Panc1 (cell line): Measurements from ENCODE around the gene LDB2. TPM values are rescaled to one million over a fixed set of nuclear protein-coding genes. Genes with fewer than 3 reads are reported as not detected.

Source experiments
- ATAC-seq: fragments of 200-7000 bp; cut with Tn5 transposase; 2 replicates; pipeline ENCODE4 v1.9.1; 2020; ENCODE audit warnings: mild to moderate bottlenecking, moderate library complexity
- BruUV-seq: library from RNA; stranded (reverse); fragments of 400-500 nt; replicated peaks from 2 replicates; lab custom pipeline; 2021; lab: Mats Ljungman, UMichigan
- CTCF ChIA-PET: fragments of 300-600 bp; sonication (Branson Sonifier 250); formaldehyde crosslinking; loops from one replicate; lab custom pipeline; 2022; ENCODE audit warnings: antibody characterized with exemption; lab: Charles Lee
- POLR2A ChIA-PET: fragments of 300-600 bp; sonication (Branson Sonifier 250); formaldehyde crosslinking; loops from one replicate; lab custom pipeline; 2022; ENCODE audit warnings: antibody characterized with exemption; lab: Charles Lee
- DNase-seq: peaks from one replicate; pipeline ENCODE4 v3.0.0-alpha.2; 2010; ENCODE audit warnings: low read depth, low spot score
- H3K27ac ChIP-seq: 2 replicates; pipeline ENCODE4 v1.5.1; 2011; ENCODE audit warnings: mild to moderate bottlenecking, low read length, inconsistent platforms
- H3K27me3 ChIP-seq: fragments of 200-500 bp; sonication (Bioruptor generic); 2 replicates; pipeline ENCODE4 v1.6.0; 2014; ENCODE audit warnings: low read length, inconsistent platforms; ENCODE audit not compliant: control insufficient read depth, insufficient read depth
- H3K36me3 ChIP-seq: fragments of 200-500 bp; sonication (Bioruptor generic); 2 replicates; pipeline ENCODE4 v1.5.1; 2014; ENCODE audit warnings: inconsistent platforms, mild to moderate bottlenecking, low read length, moderate library complexity; ENCODE audit not compliant: control insufficient read depth, insufficient read depth
- H3K4me1 ChIP-seq: 2 replicates; pipeline ENCODE4 v1.5.1; 2011; ENCODE audit warnings: inconsistent platforms, mild to moderate bottlenecking, low read length, moderate library complexity; ENCODE audit not compliant: control insufficient read depth, insufficient read depth
- H3K4me3 ChIP-seq, 2 experiments: 2 replicates each; pipeline ENCODE4 v1.5.1; 2011 to 2012; ENCODE audit warnings: low read depth in 2 of 2, low read length in 2 of 2, mild to moderate bottlenecking in 2 of 2, inconsistent platforms in 1 of 2, moderate library complexity in 1 of 2
- H3K9me3 ChIP-seq: fragments of 200-500 bp; sonication (Bioruptor generic); 2 replicates; pipeline ENCODE4 v1.5.1; 2014; ENCODE audit warnings: low read depth, mild to moderate bottlenecking, inconsistent platforms, low read length, moderate library complexity; ENCODE audit not compliant: control insufficient read depth, insufficient read depth
- CTCF ChIP-seq: fragments of 450-650 bp; IDR thresholded peaks from 2 replicates; pipeline ENCODE4 v1.5.1; 2017; ENCODE audit warnings: mild to moderate bottlenecking
- POLR2AphosphoS5 ChIP-seq: IDR thresholded peaks from 2 replicates; pipeline ENCODE4 v1.6.1; 2012; ENCODE audit warnings: mild to moderate bottlenecking, low read depth, low read length, moderate library complexity
- REST ChIP-seq, 2 experiments: IDR thresholded peaks; 2 replicates each; pipeline ENCODE4 v1.6.1; 2011 to 2012; ENCODE audit warnings: low read depth in 2 of 2, control low read depth in 1 of 2, low read length in 1 of 2, mild to moderate bottlenecking in 1 of 2, moderate library complexity in 1 of 2; ENCODE audit not compliant: insufficient read depth in 1 of 2
- SIN3A ChIP-seq: IDR thresholded peaks from 2 replicates; pipeline ENCODE4 v1.6.1; 2012; ENCODE audit warnings: low read depth, mild to moderate bottlenecking, low read length, moderate library complexity, borderline replicate concordance; ENCODE audit not compliant: insufficient read depth
- TCF7L2 ChIP-seq: IDR thresholded peaks from 2 replicates; pipeline ENCODE4 v1.6.1; 2011; ENCODE audit warnings: mild to moderate bottlenecking, low read depth, low read length, inconsistent platforms
- in situ Hi-C: cut with HindIII; loops from 2 replicates; pipeline ENCODE4 v1.10.0; 2016; ENCODE audit warnings: low sequenced_read_pairs, low pct_unique_long_range_greater_than_20kb
- intact Hi-C: fragments of 100-400 bp; cut with micrococcal nuclease; formaldehyde crosslinking; loops from one replicate; pipeline ENCODE4 v1.10.0; 2022; ENCODE audit not compliant: unreplicated experiment
- total RNA-seq: library from RNA; stranded (reverse); gene quantifications from one replicate; pipeline ENCODE4 v1.2.1, GENCODE V29; 2021; ENCODE audit not compliant: unreplicated experiment

LDB2 gene
- total RNA-seq, 1 experiment from 2014 or later = not detected

GRCh38 chr4:16721613-16722291 lies 176.7 kb downstream of the LDB2 start:
- Histone ChIP-seq H3K4me3 (no peak overlapping the region), H3K27me3 (no peaks in the 10 kb centered on the region), H3K4me1 (no peaks in the 10 kb centered on the region), H3K36me3 (no peaks in the 10 kb centered on the region), H3K9me3 (no peaks in the 10 kb centered on the region), H3K27ac (no peak overlapping the region)
- ATAC-seq = no peak
- TF ChIP-seq TCF7L2 (no peak), POLR2AphosphoS5 (no peak), REST (IDR thresholded peaks at IDR 0.05; ENCODE audit: insufficient read depth in 1 of 2, low read depth in 2 of 2, low read length in 1 of 2) (no peak), SIN3A (no peak), CTCF (no peak)
- ChIA-PET POLR2A (no interaction called here), CTCF (no interaction called here)
- DNase-seq = no peak
- BruUV-seq = no TSS peak
- intact Hi-C loops (no loop called here), in situ Hi-C loops (no loop called here)

GRCh38 chr4:16720761-16721160 lies 177.7 kb downstream of the LDB2 start:
- intact Hi-C loops = no loop called here
- DNase-seq (no peak), ATAC-seq (no peak)
- Histone ChIP-seq H3K36me3 (no peaks in the 10 kb centered on the region), H3K27ac (no peak overlapping the region), H3K9me3 (no peaks in the 10 kb centered on the region), H3K27me3 (no peaks in the 10 kb centered on the region), H3K4me1 (no peaks in the 10 kb centered on the region), H3K4me3 (no peak overlapping the region)
- in situ Hi-C loops = no loop called here
- POLR2A ChIA-PET = no interaction called here
- CTCF ChIA-PET = no interaction called here
- no TSS peak for BruUV-seq
- TF ChIP-seq POLR2AphosphoS5 (no peak), REST (IDR thresholded peaks at IDR 0.05; ENCODE audit: insufficient read depth in 1 of 2, low read depth in 2 of 2, low read length in 1 of 2) (no peak), CTCF (no peak), SIN3A (no peak), TCF7L2 (no peak)
